Thymus (tissue), 11 donors: ENCODE measurements around the gene RALB. TPM values are rescaled to one million over a fixed set of nuclear protein-coding genes. Genes with fewer than 3 reads are reported as not detected.

ENCODE experiments used
- DNase-seq, 9 donors: peaks; one replicate each; pipeline ENCODE4 v3.0.0-alpha.2; 2013; ENCODE audit warnings: low spot score in 9 of 9, low read depth in 6 of 9, missing footprints in 1 of 9
- H3K27ac ChIP-seq, 2 donors: one replicate each; pipeline ENCODE4 v1.5.1; 2013; ENCODE audit warnings: control low read depth in 1 of 2, low read depth in 1 of 2, low read length in 1 of 2, mild to moderate bottlenecking in 1 of 2, moderate library complexity in 1 of 2
- H3K27me3 ChIP-seq, 2 donors: one replicate each; pipeline ENCODE4 v1.5.1; 2013; ENCODE audit warnings: low read length in 1 of 2; ENCODE audit not compliant: control insufficient read depth in 2 of 2, insufficient read depth in 1 of 2
- H3K36me3 ChIP-seq, 2 donors: one replicate each; pipeline ENCODE4 v1.5.1; 2013; ENCODE audit warnings: low read length in 1 of 2, mild to moderate bottlenecking in 1 of 2, moderate library complexity in 1 of 2; ENCODE audit not compliant: control insufficient read depth in 2 of 2, insufficient read depth in 2 of 2
- H3K4me1 ChIP-seq, 2 donors: one replicate each; pipeline ENCODE4 v1.5.1; 2013; ENCODE audit warnings: low read length in 2 of 2; ENCODE audit not compliant: control insufficient read depth in 2 of 2, insufficient read depth in 2 of 2
- H3K4me3 ChIP-seq, 2 donors: one replicate each; pipeline ENCODE4 v1.5.1; 2013; ENCODE audit warnings: low read length in 2 of 2, control low read depth in 1 of 2, mild to moderate bottlenecking in 1 of 2
- H3K9me3 ChIP-seq, 2 donors: one replicate each; pipeline ENCODE4 v1.5.1; 2013; ENCODE audit warnings: low read length in 1 of 2, mild to moderate bottlenecking in 1 of 2; ENCODE audit not compliant: control insufficient read depth in 2 of 2, insufficient read depth in 1 of 2
- WGBS: extraction: QIAGEN DNeasy Blood & Tissue Kit; methylation state at CpG from one replicate; pipeline ENCODE4 v1.1.7; 2013; 5-methylcytosine and 5-hydroxymethylcytosine counted together
- polyA plus RNA-seq: library from polyadenylated mRNA; stranded (reverse); fragments of 200-250 nt; gene quantifications from one replicate; pipeline ENCODE4 v1.2.3, GENCODE V29; 2013
- total RNA-seq: library from RNA; stranded (reverse); fragments of 120-200 nt; gene quantifications from one replicate; pipeline ENCODE4 v1.2.4, GENCODE V29; 2013
- donor health status: healthy.

The RALB gene
- total and polyA plus RNA-seq, 2 donors, result 23.5 to 32.2 TPM

- Histone ChIP-seq H3K27ac (no peak overlapping the region), H3K4me3 (no peak overlapping the region), H3K4me1 (no peaks in the 10 kb centered on the region), H3K27me3 (peaks cover 0 to 16% of the 10 kb centered on the region in 2 donors), H3K9me3 (peaks cover 0 to 7% of the 10 kb centered on the region in 2 donors), H3K36me3 (no peaks in the 10 kb centered on the region)
- DNase-seq, result no peak
- 92% methylated on average over 10 of the region's 10 CpGs for WGBS
Measured at GRCh38 chr2:120323214-120323613, 70.6 kb downstream of the RALB start.

GRCh38 chr2:120323807-120324399 lies 71.3 kb downstream of the RALB start:
- Histone ChIP-seq H3K4me3 (no peak overlapping the region), H3K9me3 (peaks cover 0 to 7% of the 10 kb centered on the region in 2 donors), H3K4me1 (no peaks in the 10 kb centered on the region), H3K27ac (no peak overlapping the region), H3K27me3 (peaks cover 0 to 18% of the 10 kb centered on the region in 2 donors), H3K36me3 (no peaks in the 10 kb centered on the region)
- 75% methylated on average over 10 of the region's 10 CpGs for WGBS
- DNase-seq, result no peak

GRCh38 chr2:120324933-120325332 lies 72.3 kb downstream of the RALB start:
- Histone ChIP-seq H3K27me3 (peaks cover 0 to 20% of the 10 kb centered on the region in 2 donors), H3K9me3 (peaks cover 0 to 7% of the 10 kb centered on the region in 2 donors), H3K4me1 (no peaks in the 10 kb centered on the region), H3K36me3 (no peaks in the 10 kb centered on the region), H3K4me3 (no peak overlapping the region), H3K27ac (no peak overlapping the region)
- no peak for DNase-seq
- WGBS, result 95% methylated on average over 7 of the region's 7 CpGs

- Histone ChIP-seq H3K4me3 (no peak overlapping the region), H3K9me3 (peaks cover 0 to 7% of the 10 kb centered on the region in 2 donors), H3K4me1 (no peaks in the 10 kb centered on the region), H3K27me3 (peaks cover 0 to 27% of the 10 kb centered on the region in 2 donors), H3K36me3 (no peaks in the 10 kb centered on the region), H3K27ac (no peak overlapping the region)
- WGBS, result 95% methylated on average over 9 of the region's 9 CpGs
- no peak for DNase-seq
Measured at GRCh38 chr2:120326066-120326465, 73.4 kb downstream of the RALB start.

- H3K27ac ChIP-seq, result no peak overlapping the region
- H3K27me3 ChIP-seq, result peaks cover 0 to 37% of the 10 kb centered on the region in 2 donors
- no peaks in the 10 kb centered on the region for H3K4me1 ChIP-seq
- no peak overlapping the region for H3K4me3 ChIP-seq
- WGBS, result 61% methylated on average over 24 of the region's 24 CpGs
- DNase-seq, result no peak
- H3K36me3 ChIP-seq, result no peaks in the 10 kb centered on the region
- H3K9me3 ChIP-seq, result peaks cover 0 to 7% of the 10 kb centered on the region in 2 donors
Measured at GRCh38 chr2:120330946-120331822, 78.5 kb downstream of the RALB start.

GRCh38 chr2:120331903-120332302 lies 79.3 kb downstream of the RALB start:
- Histone ChIP-seq H3K27ac (no peak overlapping the region), H3K4me3 (no peak overlapping the region), H3K9me3 (peaks cover 0 to 4% of the 10 kb centered on the region in 2 donors), H3K27me3 (peaks cover 0 to 41% of the 10 kb centered on the region in 2 donors), H3K4me1 (no peaks in the 10 kb centered on the region), H3K36me3 (no peaks in the 10 kb centered on the region)
- WGBS, result 97% methylated on average over 4 of the region's 4 CpGs
- DNase-seq, result no peak

- Histone ChIP-seq H3K4me1 (no peaks in the 10 kb centered on the region), H3K27me3 (peaks cover 0 to 42% of the 10 kb centered on the region in 2 donors), H3K27ac (no peak overlapping the region), H3K9me3 (peaks cover 0 to 4% of the 10 kb centered on the region in 2 donors), H3K4me3 (no peak overlapping the region), H3K36me3 (no peaks in the 10 kb centered on the region)
- WGBS, result 95% methylated on average over 6 of the region's 6 CpGs
- DNase-seq, result no peak
Measured at GRCh38 chr2:120332384-120332783, 79.7 kb downstream of the RALB start.

- Histone ChIP-seq H3K9me3 (peaks cover 0 to 4% of the 10 kb centered on the region in 2 donors), H3K27ac (no peak overlapping the region), H3K27me3 (peaks cover 0 to 47% of the 10 kb centered on the region in 2 donors), H3K36me3 (no peaks in the 10 kb centered on the region), H3K4me1 (peaks cover 0 to 2% of the 10 kb centered on the region in 2 donors), H3K4me3 (no peak overlapping the region)
- no peak for DNase-seq
- WGBS, result 100% methylated on average over 1 of the region's 1 CpG
Measured at GRCh38 chr2:120334068-120334467, 81.4 kb downstream of the RALB start.

- Histone ChIP-seq H3K4me1 (peaks cover 0 to 2% of the 10 kb centered on the region in 2 donors), H3K27ac (no peak overlapping the region), H3K4me3 (no peak overlapping the region), H3K36me3 (no peaks in the 10 kb centered on the region), H3K9me3 (peaks cover 0 to 4% of the 10 kb centered on the region in 2 donors), H3K27me3 (peaks cover 8 to 48% of the 10 kb centered on the region in 2 donors)
- no peak for DNase-seq
- 88% methylated on average over 8 of the region's 8 CpGs for WGBS
Measured at GRCh38 chr2:120336749-120337148, 84.1 kb downstream of the RALB start.
